IMR-90 (cell line): ENCODE measurements around the gene TRIP6. TPM values are rescaled to one million over a fixed set of nuclear protein-coding genes. Genes with fewer than 3 reads are reported as not detected.

ENCODE experiments used
- ATAC-seq: fragments of 200-7000 bp; cut with Tn5 transposase; 2 replicates; pipeline ENCODE4 v1.9.1; 2020; ENCODE audit warnings: low read depth, mild to moderate bottlenecking, moderate library complexity
- BruUV-seq: library from RNA; stranded (reverse); fragments of 400-500 nt; replicated peaks from 2 replicates; lab custom pipeline; 2021; lab: Mats Ljungman, UMichigan
- CTCF ChIA-PET: fragments of 300-600 bp; formaldehyde crosslinking; extraction: SDS; loops from one replicate; lab custom pipeline; 2021; ENCODE audit warnings: antibody characterized with exemption; lab: Yijun Ruan, JAX
- POLR2A ChIA-PET: fragments of 300-600 bp; sonication (Branson Sonifier 250); formaldehyde crosslinking; loops from one replicate; lab custom pipeline; 2022; ENCODE audit warnings: antibody characterized with exemption; ENCODE audit not compliant: unreplicated experiment; lab: Charles Lee
- DNase-seq: peaks from one replicate; pipeline ENCODE4 v3.0.0; 2013
- H2AFZ ChIP-seq: replicated peaks from 2 replicates; pipeline ENCODE3; 2013; ENCODE audit warnings: low read length, mild to moderate bottlenecking; ENCODE audit not compliant: poor library complexity
- H2AK5ac ChIP-seq: 2 replicates; pipeline ENCODE4 v1.6.1; 2013; ENCODE audit warnings: low read depth, low read length, inconsistent platforms
- H2AK9ac ChIP-seq: replicated peaks from 2 replicates; pipeline ENCODE3; 2013; ENCODE audit warnings: mild to moderate bottlenecking, low read depth, low read length, moderate library complexity; ENCODE audit not compliant: poor library complexity
- H2BK120ac ChIP-seq: 2 replicates; pipeline ENCODE4 v1.6.1; 2013; ENCODE audit warnings: low read depth, low read length, inconsistent platforms
- H2BK15ac ChIP-seq: 3 replicates; pipeline ENCODE4 v1.6.1; 2013; ENCODE audit warnings: low read depth, low read length, inconsistent platforms
- H2BK20ac ChIP-seq: 2 replicates; pipeline ENCODE4 v1.6.1; 2013; ENCODE audit warnings: low read depth, mild to moderate bottlenecking, inconsistent platforms, low read length, moderate library complexity
- H2BK5ac ChIP-seq: 2 replicates; pipeline ENCODE4 v1.6.1; 2013; ENCODE audit warnings: mild to moderate bottlenecking, low read depth, low read length, inconsistent platforms; ENCODE audit not compliant: poor library complexity, severe bottlenecking
- H3K14ac ChIP-seq: replicated peaks from 2 replicates; pipeline ENCODE4 v1.6.1; 2013; ENCODE audit warnings: low read depth, low read length, inconsistent platforms
- H3K18ac ChIP-seq: 2 replicates; pipeline ENCODE4 v1.6.1; 2013; ENCODE audit warnings: low read depth, low read length, control low read depth
- H3K23ac ChIP-seq: 2 replicates; pipeline ENCODE4 v1.6.1; 2013; ENCODE audit warnings: low read depth, low read length, inconsistent platforms
- H3K27ac ChIP-seq: 2 replicates; pipeline ENCODE4 v1.5.1; 2013; ENCODE audit warnings: mild to moderate bottlenecking, control low read depth, low read length; ENCODE audit not compliant: insufficient read depth
- H3K27me3 ChIP-seq: 2 replicates; pipeline ENCODE4 v1.6.1; 2013; ENCODE audit warnings: low read length; ENCODE audit not compliant: control insufficient read depth, insufficient read depth
- H3K36me3 ChIP-seq: 2 replicates; pipeline ENCODE4 v1.6.1; 2013; ENCODE audit warnings: low read length, mixed read lengths; ENCODE audit not compliant: control insufficient read depth, insufficient read depth
- H3K4ac ChIP-seq: 2 replicates; pipeline ENCODE4 v1.6.1; 2013; ENCODE audit warnings: low read depth, low read length, inconsistent platforms
- H3K4me1 ChIP-seq: 2 replicates; pipeline ENCODE4 v1.6.1; 2013; ENCODE audit warnings: low read length, mixed read lengths; ENCODE audit not compliant: control insufficient read depth, insufficient read depth
- H3K4me2 ChIP-seq: 2 replicates; pipeline ENCODE4 v1.6.1; 2013; ENCODE audit warnings: low read depth, mild to moderate bottlenecking, control low read depth, low read length, moderate library complexity
- H3K4me3 ChIP-seq: 2 replicates; pipeline ENCODE4 v1.5.1; 2013; ENCODE audit warnings: low read depth, mild to moderate bottlenecking, control low read depth, low read length, moderate library complexity; ENCODE audit not compliant: insufficient read depth
- H3K56ac ChIP-seq: 2 replicates; pipeline ENCODE4 v1.6.1; 2013; ENCODE audit warnings: low read length, inconsistent platforms; ENCODE audit not compliant: insufficient read depth; ENCODE audit errors: extremely low read depth
- H3K79me1 ChIP-seq, 2 experiments: 2 replicates each; pipeline ENCODE4 v1.6.1; 2013; ENCODE audit warnings: low read length in 2 of 2, inconsistent platforms in 1 of 2, low read depth in 1 of 2
- H3K9ac ChIP-seq: 2 replicates; pipeline ENCODE4 v1.6.1; 2013; ENCODE audit warnings: low read depth, low read length, control low read depth
- H3K9me1 ChIP-seq: 2 replicates; pipeline ENCODE4 v1.6.1; 2013; ENCODE audit warnings: low read length, inconsistent platforms; ENCODE audit not compliant: insufficient read depth
- H3K9me3 ChIP-seq: 2 replicates; pipeline ENCODE4 v1.6.1; 2013; ENCODE audit warnings: low read length; ENCODE audit not compliant: control insufficient read depth, insufficient read depth
- H4K20me1 ChIP-seq: 2 replicates; pipeline ENCODE4 v1.6.1; 2013; ENCODE audit warnings: low read length, inconsistent platforms; ENCODE audit not compliant: insufficient read depth
- H4K5ac ChIP-seq: 2 replicates; pipeline ENCODE4 v1.6.1; 2013; ENCODE audit warnings: mild to moderate bottlenecking, low read depth, low read length, control low read depth
- H4K8ac ChIP-seq, 2 experiments: 2 replicates each; pipeline ENCODE4 v1.6.1; 2013; ENCODE audit warnings: low read depth in 2 of 2, low read length in 2 of 2, control low read depth in 1 of 2, inconsistent platforms in 1 of 2
- H4K91ac ChIP-seq: 2 replicates; pipeline ENCODE4 v1.6.1; 2013; ENCODE audit warnings: low read depth, low read length, inconsistent platforms; ENCODE audit not compliant: insufficient read depth
- CTCF ChIP-seq: conservative IDR thresholded peaks from 2 replicates; pipeline ENCODE4 v1.5.1; 2012; ENCODE audit warnings: mild to moderate bottlenecking, low read depth, low read length, improper control_type of control experiment
- NFE2L2 ChIP-seq: fragments of 150-350 bp; IDR thresholded peaks from 2 replicates; pipeline ENCODE4 v1.6.1; 2016; ENCODE audit warnings: low read depth, mild to moderate bottlenecking, low read length
- SMC3 ChIP-seq: fragments of 150-350 bp; IDR thresholded peaks from 2 replicates; pipeline ENCODE4 v1.6.1; 2016; ENCODE audit warnings: low read depth, mild to moderate bottlenecking, antibody characterized with exemption, low read length, moderate library complexity
- WGBS, 2 experiments: methylation state at CpG; one replicate each; pipeline versions ENCODE4 v1.1.5 to v1.1.7; 2013; ENCODE audit warnings: missing lambda C conversion rate in 2 of 2; ENCODE audit not compliant: insufficient read length in 1 of 2; ENCODE audit errors: extremely low coverage in 2 of 2; 5-methylcytosine and 5-hydroxymethylcytosine counted together
- dilution Hi-C: fragments of 300-500 bp; cut with HindIII; formaldehyde crosslinking; loops from one replicate; pipeline ENCODE4 v1.14.3; 2018; ENCODE audit warnings: low sequenced_read_pairs; ENCODE audit not compliant: unreplicated experiment
- in situ Hi-C: fragments of 300-500 bp; cut with MboI; formaldehyde crosslinking; loops from 3 replicates; pipeline ENCODE4 v1.14.3; 2019; ENCODE audit warnings: low sequenced_read_pairs, inconsistent platforms, mixed read lengths
- intact Hi-C: fragments of 100-400 bp; cut with micrococcal nuclease; formaldehyde crosslinking; loops from 2 replicates; pipeline ENCODE4 v1.10.0; 2022
- polyA plus RNA-seq, 3 experiments: library from polyadenylated mRNA; depleted of rRNA; stranded (reverse); fragments of >200 nt; gene quantifications; 2 replicates each; pipeline ENCODE4 v1.2.3, GENCODE V29; 2012; ENCODE audit warnings: low replicate concordance in 1 of 3
- total RNA-seq: library from RNA; depleted of rRNA; stranded (reverse); fragments of >200 nt; gene quantifications from 2 replicates; pipeline ENCODE4 v1.2.3, GENCODE V29; 2012

The TRIP6 gene
- total and polyA plus RNA-seq, 2 of the 4 experiments (the other 2 are of a cell fraction): 36.4 to 72.3 TPM

DNA sequence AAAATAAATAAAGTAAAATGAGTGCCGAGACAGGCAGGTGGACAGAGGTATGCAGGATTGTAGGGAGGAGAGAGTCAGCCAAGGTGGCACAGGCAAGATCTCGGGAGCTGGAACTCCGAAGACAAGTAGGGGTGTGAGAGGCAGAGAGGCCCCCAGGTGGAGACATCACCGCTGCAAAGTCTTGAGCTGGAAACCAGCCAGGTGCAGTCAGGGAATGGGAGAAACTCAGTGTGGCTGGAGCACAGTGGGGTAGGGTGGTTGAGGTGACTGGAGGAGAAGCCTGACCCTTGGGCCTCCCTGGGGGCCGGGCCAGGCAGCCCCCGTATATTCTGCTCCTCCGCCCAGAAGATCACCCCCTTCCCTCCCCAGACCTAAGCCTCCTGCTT, 44.1 kb upstream of the TRIP6 start:
- no peak for DNase-seq
- BruUV-seq: no TSS peak
- TF ChIP-seq NFE2L2 (no peak), CTCF (no peak), SMC3 (no peak)
- Histone ChIP-seq H3K27me3 (no peaks in the 10 kb centered on the region), H3K9ac (no peak overlapping the region), H3K4me2 (no peak overlapping the region), H3K4me1 (peaks cover 9% of the 10 kb centered on the region), H3K4ac (no peak overlapping the region), H2BK5ac (no peak overlapping the region), H4K5ac (no peak overlapping the region), H3K79me1 (peaks cover 7 to 50% of the 10 kb centered on the region in 2 experiments; a peak in 3 of 4 replicates), H2AFZ (no peak overlapping the region), H3K14ac (no peak overlapping the region), H4K20me1 (peaks cover 30% of the 10 kb centered on the region), H4K8ac (no peak overlapping the region), H3K56ac (no peak overlapping the region), H3K27ac (no peak overlapping the region), H2BK120ac (no peak overlapping the region), H4K91ac (no peak overlapping the region), H3K36me3 (peaks cover 48% of the 10 kb centered on the region), H3K4me3 (no peak overlapping the region), H2AK9ac (no peak overlapping the region), H3K9me3 (no peaks in the 10 kb centered on the region), H3K18ac (no peak overlapping the region), H2BK20ac (no peak overlapping the region), H2AK5ac (no peak overlapping the region), H3K9me1 (no peaks in the 10 kb centered on the region), H2BK15ac (no peak overlapping the region), H3K23ac (no peak overlapping the region)
- ChIA-PET CTCF (no interaction called here), POLR2A (no interaction called here)
- WGBS, 2 experiments: 71% methylated on average over 1 of the region's 7 CpGs; no CpG with 5 or more reads in 1 of the 2 experiments
- dilution Hi-C loops: no loop called here
- in situ Hi-C loops: loop anchor here (10.0 kb wide), 1 partner anchor 118 kb away; the partner anchor contains the start of gene POP7
- intact Hi-C loops: no loop called here
- ATAC-seq: no peak
